HG03064 (cell line): ENCODE results near the gene PUDP.
"Not testable (repeated sequence)": the region's sequence is repeated elsewhere in the genome, so short reads cannot be mapped to it uniquely, and the experiment has no call there.

Source experiments
- ATAC-seq: cut with Tn5 transposase; IDR thresholded peaks from one replicate; pipeline ENCODE4 v1.9.1; 2021; ENCODE audit warnings: low read depth; ENCODE audit not compliant: unreplicated experiment

Gene PUDP

GRCh38 chrX:7147978-7148854, at the start of gene PUDP:
Gene PUDP (minus strand): TSS chrX:7148153. CDS start chrX:7148113, 40 bp downstream.
- peak; percentile 82 for ATAC-seq

GRCh38 chrX:7194606-7195005, 46.7 kb upstream of the PUDP start:
- no peak for ATAC-seq

- ATAC-seq = no peak
Observed at GRCh38 chrX:7192871-7193270, 44.9 kb upstream of the PUDP start.

- no peak for ATAC-seq
Observed at GRCh38 chrX:7191681-7192110, 43.7 kb upstream of the PUDP start.

- no peak for ATAC-seq
Observed at GRCh38 chrX:7190157-7190556, 42.2 kb upstream of the PUDP start.

- no peak for ATAC-seq
Observed at GRCh38 chrX:7188672-7189071, 40.7 kb upstream of the PUDP start.

GRCh38 chrX:7184816-7185215, 36.9 kb upstream of the PUDP start:
- ATAC-seq = no peak

- no peak for ATAC-seq
Observed at GRCh38 chrX:7179446-7179845, 31.5 kb upstream of the PUDP start.

GRCh38 chrX:7178859-7179258, 30.9 kb upstream of the PUDP start:
- not testable (repeated sequence) for ATAC-seq

- ATAC-seq = no peak
Observed at GRCh38 chrX:7170898-7171297, 22.9 kb upstream of the PUDP start.

GRCh38 chrX:7169627-7170026, 21.7 kb upstream of the PUDP start:
- no peak for ATAC-seq

- no peak for ATAC-seq
Observed at GRCh38 chrX:7168371-7168770, 20.4 kb upstream of the PUDP start.

- ATAC-seq = no peak
Observed at GRCh38 chrX:7164174-7164573, 16.2 kb upstream of the PUDP start.

GRCh38 chrX:7163146-7163677, 15.3 kb upstream of the PUDP start:
- ATAC-seq = no peak

GRCh38 chrX:7159149-7159861, 11.4 kb upstream of the PUDP start:
- no peak for ATAC-seq

- no peak for ATAC-seq
Observed at GRCh38 chrX:7158468-7158990, 10.6 kb upstream of the PUDP start.

- ATAC-seq = no peak
Observed at GRCh38 chrX:7156879-7157278, 8.9 kb upstream of the PUDP start.

GRCh38 chrX:7155163-7155562, 7.2 kb upstream of the PUDP start:
- no peak for ATAC-seq

- no peak for ATAC-seq
Observed at GRCh38 chrX:7154041-7154597, 6.2 kb upstream of the PUDP start.

GRCh38 chrX:7153231-7153630, 5.3 kb upstream of the PUDP start:
- ATAC-seq = no peak

- ATAC-seq = no peak
Observed at GRCh38 chrX:7149411-7149810, 1.5 kb upstream of the PUDP start.
